SH-SY5Y (cell line): Measurements from ENCODE around the gene RPL32.

Experiments
- GATA2 ChIP-seq: IDR thresholded peaks from 2 replicates; pipeline ENCODE4 v1.6.1; 2011; ENCODE audit warnings: mild to moderate bottlenecking, low read depth, low read length
- GATA3 ChIP-seq: IDR thresholded peaks from 2 replicates; pipeline ENCODE4 v1.6.1; 2011; ENCODE audit warnings: low read depth, mild to moderate bottlenecking, low read length, moderate library complexity

GRCh38 chr3:12813967-12814366 is 27.4 kb downstream of the RPL32 start:
- TF ChIP-seq GATA3 (no peak), GATA2 (no peak)
